ENCODE results near the gene CFAP299.
"Not testable (repeated sequence)": the region's sequence is repeated elsewhere in the genome, so short reads cannot be mapped to it uniquely, and the experiment has no call there.

Gene CFAP299

DNA sequence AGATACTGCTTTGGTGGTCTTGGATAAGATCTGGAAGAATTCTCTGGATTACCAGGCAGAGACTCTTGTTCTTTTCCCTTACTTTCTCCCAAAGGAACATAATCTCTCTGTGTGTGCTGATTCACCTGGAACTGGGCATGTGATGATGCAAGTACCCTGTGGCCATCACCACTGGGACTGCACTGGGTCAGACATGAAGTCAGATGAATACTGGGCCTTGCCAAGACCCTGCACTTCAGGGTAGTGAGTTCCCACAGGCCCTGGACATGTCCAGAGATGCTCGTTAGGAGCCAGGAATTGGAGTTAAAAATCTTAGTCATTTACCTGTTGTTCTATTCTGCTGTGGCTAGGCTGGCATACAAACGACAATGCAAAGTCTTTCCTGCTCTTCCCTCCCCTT, 404.8 kb downstream of the CFAP299 start:
- TF ChIP-seq CTCF (IDR thresholded peaks at IDR 0.05; ENCODE audit: control insufficient read depth, insufficient read depth, low read depth, low read length, missing control alignments), result no peak
- no peak overlapping the region for H3K4me3 ChIP-seq (ENCODE audit: control insufficient read depth, low read depth, low read length)
- no peak for DNase-seq (ENCODE audit: low read depth)

DNA sequence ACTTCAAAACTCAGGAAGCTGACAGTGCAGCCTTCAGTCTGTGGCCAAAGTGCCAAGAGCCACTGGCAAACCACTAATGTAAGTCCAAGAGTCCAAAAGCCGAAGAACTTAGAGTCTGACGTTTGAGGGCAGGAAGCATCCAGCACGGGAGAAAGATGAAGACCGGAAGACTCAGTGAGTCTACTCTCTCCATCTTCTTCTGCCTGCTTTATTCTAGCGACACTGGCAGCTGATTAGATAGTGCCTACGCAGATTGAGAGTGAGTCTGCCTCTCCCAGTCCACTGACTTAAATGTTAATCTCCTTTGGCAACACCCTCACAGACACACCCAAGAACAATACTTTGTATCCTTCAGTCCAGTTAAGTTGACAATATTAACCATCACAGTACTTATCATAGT, 414.0 kb downstream of the CFAP299 start:
- not testable (repeated sequence) for DNase-seq (ENCODE audit: low read depth)

GRCh38 chr4:80751200-80751599, 415.7 kb downstream of the CFAP299 start:
- no peak for DNase-seq (ENCODE audit: low read depth)
- no peak for TF ChIP-seq CTCF (IDR thresholded peaks at IDR 0.05; ENCODE audit: control insufficient read depth, insufficient read depth, low read depth, low read length, missing control alignments)
- H3K4me3 ChIP-seq (ENCODE audit: control insufficient read depth, low read depth, low read length), result no peak overlapping the region

More for the DNA sequence above, 414.0 kb downstream of the CFAP299 start:
- H3K4me3 ChIP-seq (ENCODE audit: control insufficient read depth, low read depth, low read length), result not testable (repeated sequence)

GRCh38 chr4:80767944-80768343, 432.4 kb downstream of the CFAP299 start:
- DNase-seq (ENCODE audit: low read depth), result peak; percentile 3
- TF ChIP-seq CTCF (IDR thresholded peaks at IDR 0.05; ENCODE audit: control insufficient read depth, insufficient read depth, low read depth, low read length, missing control alignments), result no peak
- H3K4me3 ChIP-seq (ENCODE audit: control insufficient read depth, low read depth, low read length), result no peak overlapping the region

- DNase-seq (ENCODE audit: low read depth), result no peak
- TF ChIP-seq CTCF (IDR thresholded peaks at IDR 0.05; ENCODE audit: control insufficient read depth, insufficient read depth, low read depth, low read length, missing control alignments), result no peak
- H3K4me3 ChIP-seq (ENCODE audit: control insufficient read depth, low read depth, low read length), result no peak overlapping the region
These were observed 440.6 kb downstream of the CFAP299 start for GRCh38 chr4:80776168-80776567.

DNA sequence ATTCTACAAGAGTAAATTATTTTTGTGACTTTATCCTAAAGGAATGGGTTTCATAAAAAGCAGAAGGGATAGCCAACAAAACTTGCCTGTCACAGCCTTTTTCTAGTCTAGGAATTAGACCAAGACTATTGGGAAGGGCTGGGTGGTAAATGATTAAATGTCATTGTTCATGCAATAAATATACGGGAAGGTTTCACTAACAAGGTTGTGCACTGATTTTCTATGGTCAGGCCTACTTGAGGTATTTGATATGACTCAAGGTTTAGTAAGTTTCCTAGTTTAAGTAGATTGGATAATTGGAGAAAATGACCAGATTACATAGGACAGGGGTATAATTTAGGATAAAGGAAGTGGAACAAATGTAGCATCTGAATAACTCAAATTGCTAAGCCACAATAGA, 445.9 kb downstream of the CFAP299 start:
- DNase-seq (ENCODE audit: low read depth), result no peak
- H3K4me3 ChIP-seq (ENCODE audit: control insufficient read depth, low read depth, low read length), result no peak overlapping the region
- TF ChIP-seq CTCF (IDR thresholded peaks at IDR 0.05; ENCODE audit: control insufficient read depth, insufficient read depth, low read depth, low read length, missing control alignments), result no peak

GRCh38 chr4:80787306-80787705, 451.8 kb downstream of the CFAP299 start:
- H3K4me3 ChIP-seq (ENCODE audit: control insufficient read depth, low read depth, low read length), result no peak overlapping the region
- no peak for TF ChIP-seq CTCF (IDR thresholded peaks at IDR 0.05; ENCODE audit: control insufficient read depth, insufficient read depth, low read depth, low read length, missing control alignments)
- no peak for DNase-seq (ENCODE audit: low read depth)
